SK-N-MC (cell line): Measurements from ENCODE around the gene SLC2A8.

Experiments used
- EZH2 ChIP-seq: fragments of 200-600 bp; sonication (generic); IDR thresholded peaks from one replicate; pipeline ENCODE4 v1.6.1; 2017; ENCODE audit warnings: antibody characterized with exemption
- FOXP2 ChIP-seq: optimal IDR thresholded peaks from 2 replicates; pipeline ENCODE3; 2011; ENCODE audit warnings: mild to moderate bottlenecking, moderate library complexity; ENCODE audit not compliant: insufficient read depth; ENCODE audit errors: extremely low read length, control extremely low read depth
- POLR2AphosphoS5 ChIP-seq: IDR thresholded peaks from 2 replicates; pipeline ENCODE4 v1.6.1; 2012; ENCODE audit warnings: mild to moderate bottlenecking, low read depth, low read length, borderline replicate concordance

DNA sequence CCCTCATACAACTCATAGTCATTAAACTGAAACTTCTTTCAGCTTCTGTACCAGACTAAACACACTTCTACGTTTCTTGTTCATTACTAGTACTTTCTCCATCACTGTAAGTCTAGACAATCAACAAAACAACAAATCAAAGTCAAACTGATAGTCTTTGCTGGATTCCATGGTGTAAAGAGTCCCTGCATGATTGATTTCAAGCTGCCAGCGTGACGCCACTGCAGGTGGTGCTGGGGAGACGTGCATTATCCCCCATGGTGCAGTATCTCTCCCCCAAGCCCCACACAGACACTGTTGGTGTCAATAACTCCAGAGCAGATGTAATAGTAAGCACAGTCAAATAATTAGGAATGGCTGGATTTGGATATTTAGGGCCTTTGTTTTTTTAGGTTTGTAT, 10.7 kb upstream of the SLC2A8 start:
- TF ChIP-seq POLR2AphosphoS5 (no peak), EZH2 (no peak), FOXP2 (no peak)
